Mucosa of rectum (tissue), 2 donors: ENCODE measurements around the gene METTL9.
"Not testable (repeated sequence)": the region's sequence is repeated elsewhere in the genome, so short reads cannot be mapped to it uniquely, and the experiment has no call there.

ENCODE experiments used
- H3K27ac ChIP-seq, 2 donors: one replicate each; pipeline ENCODE4 v1.7.0; 2013; ENCODE audit warnings: inconsistent platforms in 2 of 2, low read depth in 2 of 2, low read length in 2 of 2
- H3K27me3 ChIP-seq, 2 donors: one replicate each; pipeline ENCODE4 v1.7.0; 2013; ENCODE audit warnings: low read length in 2 of 2; ENCODE audit not compliant: control insufficient read depth in 2 of 2, insufficient read depth in 2 of 2
- H3K36me3 ChIP-seq, 2 donors: one replicate each; pipeline ENCODE4 v1.7.0; 2013; ENCODE audit warnings: low read length in 2 of 2; ENCODE audit not compliant: control insufficient read depth in 2 of 2, insufficient read depth in 2 of 2
- H3K4me1 ChIP-seq, 2 donors: one replicate each; pipeline ENCODE4 v1.7.0; 2013; ENCODE audit warnings: low read length in 2 of 2, mild to moderate bottlenecking in 1 of 2; ENCODE audit not compliant: control insufficient read depth in 2 of 2, insufficient read depth in 2 of 2
- H3K4me3 ChIP-seq, 2 donors: one replicate each; pipeline ENCODE4 v1.7.0; 2013; ENCODE audit warnings: low read length in 2 of 2
- H3K9ac ChIP-seq, 2 donors: one replicate each; pipeline ENCODE4 v1.7.0; 2013; ENCODE audit warnings: low read length in 2 of 2, low read depth in 1 of 2, mild to moderate bottlenecking in 1 of 2
- H3K9me3 ChIP-seq, 2 donors: one replicate each; pipeline ENCODE4 v1.7.0; 2013; ENCODE audit warnings: low read length in 2 of 2; ENCODE audit not compliant: control insufficient read depth in 2 of 2
- donor health status: healthy.
- donor health status: Normal muscosa, but diverticular disease.

The METTL9 gene

GRCh38 chr16:21590796-21591195 lies 8.6 kb upstream of the METTL9 start:
- Histone ChIP-seq H3K4me1 (no peaks in the 10 kb centered on the region), H3K27ac (no peak overlapping the region), H3K27me3 (no peaks in the 10 kb centered on the region), H3K9me3 (no peaks in the 10 kb centered on the region), H3K4me3 (no peak overlapping the region), H3K9ac (no peak overlapping the region), H3K36me3 (no peaks in the 10 kb centered on the region)

- no peak overlapping the region for H3K4me3 ChIP-seq
- no peaks in the 10 kb centered on the region for H3K36me3 ChIP-seq
- no peaks in the 10 kb centered on the region for H3K27me3 ChIP-seq
- H3K27ac ChIP-seq: no peak overlapping the region
- H3K4me1 ChIP-seq: no peaks in the 10 kb centered on the region
- H3K9ac ChIP-seq: no peak overlapping the region
- H3K9me3 ChIP-seq: no peaks in the 10 kb centered on the region
These were observed 7.2 kb upstream of the METTL9 start for GRCh38 chr16:21592191-21592590.

GRCh38 chr16:21593530-21594289 lies 5.7 kb upstream of the METTL9 start:
- peaks cover 4% of the 10 kb centered on the region in 2 donors for H3K4me1 ChIP-seq
- no peak overlapping the region for H3K27ac ChIP-seq
- no peaks in the 10 kb centered on the region for H3K36me3 ChIP-seq
- H3K4me3 ChIP-seq: no peak overlapping the region
- H3K9me3 ChIP-seq: no peaks in the 10 kb centered on the region
- H3K9ac ChIP-seq: no peak overlapping the region
- no peaks in the 10 kb centered on the region for H3K27me3 ChIP-seq

- Histone ChIP-seq H3K36me3 (no peaks in the 10 kb centered on the region), H3K27ac (no peak overlapping the region), H3K27me3 (no peaks in the 10 kb centered on the region), H3K9ac (no peak overlapping the region), H3K4me3 (no peak overlapping the region), H3K9me3 (no peaks in the 10 kb centered on the region), H3K4me1 (peaks cover 9 to 18% of the 10 kb centered on the region in 2 donors)
These were observed 1.8 kb upstream of the METTL9 start for GRCh38 chr16:21597561-21598030.

- Histone ChIP-seq H3K27me3 (no peaks in the 10 kb centered on the region), H3K9me3 (no peaks in the 10 kb centered on the region), H3K4me3 (peak overlapping the region; percentile 96 to 99), H3K27ac (peak overlapping the region; percentile 93 to 96), H3K9ac (peak overlapping the region in 1 of 2 donors; percentile 97), H3K36me3 (no peaks in the 10 kb centered on the region), H3K4me1 (peaks cover 9 to 18% of the 10 kb centered on the region in 2 donors)
These were observed 1.2 kb upstream of the METTL9 start for GRCh38 chr16:21598206-21598605.

- Histone ChIP-seq H3K4me3 (peak overlapping the region; percentile 96 to 99), H3K36me3 (no peaks in the 10 kb centered on the region), H3K9me3 (no peaks in the 10 kb centered on the region), H3K27ac (peak overlapping the region; percentile 93 to 96), H3K4me1 (peaks cover 9 to 18% of the 10 kb centered on the region in 2 donors), H3K27me3 (no peaks in the 10 kb centered on the region), H3K9ac (peak overlapping the region; percentile 97 to 98)
These were observed 666 bp upstream of the METTL9 start for GRCh38 chr16:21598701-21599121.

- peak overlapping the region; percentile 88 to 97 for H3K9ac ChIP-seq
- peaks cover 9 to 24% of the 10 kb centered on the region in 2 donors for H3K4me1 ChIP-seq
- peak overlapping the region; percentile 96 to 99 for H3K4me3 ChIP-seq
- peak overlapping the region; percentile 93 to 96 for H3K27ac ChIP-seq
- no peaks in the 10 kb centered on the region for H3K36me3 ChIP-seq
- H3K9me3 ChIP-seq: no peaks in the 10 kb centered on the region
- no peaks in the 10 kb centered on the region for H3K27me3 ChIP-seq
These were observed 825 bp downstream of the METTL9 start for GRCh38 chr16:21600031-21600773.

GRCh38 chr16:21602785-21603184 lies 3.4 kb downstream of the METTL9 start:
- Histone ChIP-seq H3K9ac (no peak overlapping the region), H3K27ac (no peak overlapping the region), H3K9me3 (no peaks in the 10 kb centered on the region), H3K4me3 (no peak overlapping the region), H3K36me3 (no peaks in the 10 kb centered on the region), H3K27me3 (no peaks in the 10 kb centered on the region), H3K4me1 (peaks cover 17 to 30% of the 10 kb centered on the region in 2 donors)

- Histone ChIP-seq H3K4me3 (no peak overlapping the region), H3K9me3 (no peaks in the 10 kb centered on the region), H3K36me3 (no peaks in the 10 kb centered on the region), H3K27me3 (no peaks in the 10 kb centered on the region), H3K9ac (no peak overlapping the region), H3K4me1 (peaks cover 13 to 24% of the 10 kb centered on the region in 2 donors), H3K27ac (no peak overlapping the region)
These were observed 4.6 kb downstream of the METTL9 start for GRCh38 chr16:21603928-21604327.

GRCh38 chr16:21605848-21606247 lies 6.5 kb downstream of the METTL9 start:
- not testable (repeated sequence) for H3K36me3 ChIP-seq, H3K27ac ChIP-seq, H3K9ac ChIP-seq, H3K4me3 ChIP-seq, H3K27me3 ChIP-seq, H3K9me3 ChIP-seq
- H3K4me1 ChIP-seq: peaks cover 15 to 18% of the 10 kb centered on the region in 2 donors
